ENCODE data around the gene NABP1.
"Not testable (repeated sequence)": the region's sequence is repeated elsewhere in the genome, so short reads cannot be mapped to it uniquely, and the experiment has no call there.

The NABP1 gene

GRCh38 chr2:191637182-191638078, 40.5 kb upstream of the NABP1 start:
- H3K27me3 ChIP-seq (ENCODE audit: control insufficient read depth in 2 of 2, insufficient read depth in 2 of 2, low read length in 2 of 2), result no peaks in the 10 kb centered on the region
- H3K9me3 ChIP-seq (ENCODE audit: control insufficient read depth in 2 of 2, low read length in 2 of 2), result no peaks in the 10 kb centered on the region
- H3K27ac ChIP-seq (ENCODE audit: low read depth in 2 of 2, low read length in 2 of 2), result peak overlapping the region; percentile 45 to 49
- H3K9ac ChIP-seq (ENCODE audit: low read depth in 1 of 2, low read length in 2 of 2), result no peak overlapping the region
- peaks cover 18% of the 10 kb centered on the region in 2 donors for H3K4me1 ChIP-seq (ENCODE audit: control insufficient read depth in 2 of 2, insufficient read depth in 2 of 2, low read length in 2 of 2)
- no peaks in the 10 kb centered on the region for H3K36me3 ChIP-seq (ENCODE audit: control insufficient read depth in 2 of 2, insufficient read depth in 2 of 2, low read length in 2 of 2)
- H3K4me3 ChIP-seq (ENCODE audit: low read length in 2 of 2), result peak overlapping the region in 1 of 2 donors; percentile 35

- Histone ChIP-seq H3K27ac (ENCODE audit: low read depth in 2 of 2, low read length in 2 of 2) (peak overlapping the region; percentile 45 to 49), H3K4me1 (ENCODE audit: control insufficient read depth in 2 of 2, insufficient read depth in 2 of 2, low read length in 2 of 2) (peaks cover 18% of the 10 kb centered on the region in 2 donors), H3K27me3 (ENCODE audit: control insufficient read depth in 2 of 2, insufficient read depth in 2 of 2, low read length in 2 of 2) (no peaks in the 10 kb centered on the region), H3K36me3 (ENCODE audit: control insufficient read depth in 2 of 2, insufficient read depth in 2 of 2, low read length in 2 of 2) (no peaks in the 10 kb centered on the region), H3K4me3 (ENCODE audit: low read length in 2 of 2) (peak overlapping the region in 1 of 2 donors; percentile 32), H3K9ac (ENCODE audit: low read depth in 1 of 2, low read length in 2 of 2) (peak overlapping the region in 1 of 2 donors; percentile 3), H3K9me3 (ENCODE audit: control insufficient read depth in 2 of 2, low read length in 2 of 2) (no peaks in the 10 kb centered on the region)
Observed at GRCh38 chr2:191638079-191638801, 39.7 kb upstream of the NABP1 start.

GRCh38 chr2:191638802-191639172, 39.1 kb upstream of the NABP1 start:
- Histone ChIP-seq H3K4me3 (ENCODE audit: low read length in 2 of 2) (peak overlapping the region in 1 of 2 donors; percentile 32), H3K27ac (ENCODE audit: low read depth in 2 of 2, low read length in 2 of 2) (peak overlapping the region; percentile 45 to 49), H3K9ac (ENCODE audit: low read depth in 1 of 2, low read length in 2 of 2) (no peak overlapping the region), H3K27me3 (ENCODE audit: control insufficient read depth in 2 of 2, insufficient read depth in 2 of 2, low read length in 2 of 2) (no peaks in the 10 kb centered on the region), H3K9me3 (ENCODE audit: control insufficient read depth in 2 of 2, low read length in 2 of 2) (no peaks in the 10 kb centered on the region), H3K36me3 (ENCODE audit: control insufficient read depth in 2 of 2, insufficient read depth in 2 of 2, low read length in 2 of 2) (no peaks in the 10 kb centered on the region), H3K4me1 (ENCODE audit: control insufficient read depth in 2 of 2, insufficient read depth in 2 of 2, low read length in 2 of 2) (peaks cover 20 to 22% of the 10 kb centered on the region in 2 donors)

GRCh38 chr2:191641609-191642008, 36.3 kb upstream of the NABP1 start:
- Histone ChIP-seq H3K27ac (ENCODE audit: low read depth in 2 of 2, low read length in 2 of 2) (no peak overlapping the region), H3K27me3 (ENCODE audit: control insufficient read depth in 2 of 2, insufficient read depth in 2 of 2, low read length in 2 of 2) (no peaks in the 10 kb centered on the region), H3K36me3 (ENCODE audit: control insufficient read depth in 2 of 2, insufficient read depth in 2 of 2, low read length in 2 of 2) (no peaks in the 10 kb centered on the region), H3K9ac (ENCODE audit: low read depth in 1 of 2, low read length in 2 of 2) (no peak overlapping the region), H3K9me3 (ENCODE audit: control insufficient read depth in 2 of 2, low read length in 2 of 2) (no peaks in the 10 kb centered on the region), H3K4me1 (ENCODE audit: control insufficient read depth in 2 of 2, insufficient read depth in 2 of 2, low read length in 2 of 2) (peaks cover 24 to 27% of the 10 kb centered on the region in 2 donors), H3K4me3 (ENCODE audit: low read length in 2 of 2) (no peak overlapping the region)

GRCh38 chr2:191642541-191642940, 35.4 kb upstream of the NABP1 start:
- H3K4me3 ChIP-seq (ENCODE audit: low read length in 2 of 2), result no peak overlapping the region
- peaks cover 18 to 20% of the 10 kb centered on the region in 2 donors for H3K4me1 ChIP-seq (ENCODE audit: control insufficient read depth in 2 of 2, insufficient read depth in 2 of 2, low read length in 2 of 2)
- no peaks in the 10 kb centered on the region for H3K27me3 ChIP-seq (ENCODE audit: control insufficient read depth in 2 of 2, insufficient read depth in 2 of 2, low read length in 2 of 2)
- no peak overlapping the region for H3K27ac ChIP-seq (ENCODE audit: low read depth in 2 of 2, low read length in 2 of 2)
- no peak overlapping the region for H3K9ac ChIP-seq (ENCODE audit: low read depth in 1 of 2, low read length in 2 of 2)
- no peaks in the 10 kb centered on the region for H3K36me3 ChIP-seq (ENCODE audit: control insufficient read depth in 2 of 2, insufficient read depth in 2 of 2, low read length in 2 of 2)
- no peaks in the 10 kb centered on the region for H3K9me3 ChIP-seq (ENCODE audit: control insufficient read depth in 2 of 2, low read length in 2 of 2)

- Histone ChIP-seq H3K4me1 (ENCODE audit: control insufficient read depth in 2 of 2, insufficient read depth in 2 of 2, low read length in 2 of 2) (peaks cover 12 to 13% of the 10 kb centered on the region in 2 donors), H3K36me3 (ENCODE audit: control insufficient read depth in 2 of 2, insufficient read depth in 2 of 2, low read length in 2 of 2) (no peaks in the 10 kb centered on the region), H3K4me3 (ENCODE audit: low read length in 2 of 2) (peak overlapping the region in 1 of 2 donors; percentile 9), H3K27ac (ENCODE audit: low read depth in 2 of 2, low read length in 2 of 2) (peak overlapping the region; percentile 17 to 56), H3K9me3 (ENCODE audit: control insufficient read depth in 2 of 2, low read length in 2 of 2) (no peaks in the 10 kb centered on the region), H3K27me3 (ENCODE audit: control insufficient read depth in 2 of 2, insufficient read depth in 2 of 2, low read length in 2 of 2) (no peaks in the 10 kb centered on the region), H3K9ac (ENCODE audit: low read depth in 1 of 2, low read length in 2 of 2) (no peak overlapping the region)
Observed at GRCh38 chr2:191643429-191643828, 34.5 kb upstream of the NABP1 start.

- H3K27ac ChIP-seq (ENCODE audit: low read depth in 2 of 2, low read length in 2 of 2); H3K9me3 ChIP-seq (ENCODE audit: control insufficient read depth in 2 of 2, low read length in 2 of 2): not testable (repeated sequence)
Observed at GRCh38 chr2:191644613-191645012, 33.3 kb upstream of the NABP1 start.

GRCh38 chr2:191645032-191645431, 32.9 kb upstream of the NABP1 start:
- Histone ChIP-seq H3K4me3 (ENCODE audit: low read length in 2 of 2) (no peak overlapping the region), H3K36me3 (ENCODE audit: control insufficient read depth in 2 of 2, insufficient read depth in 2 of 2, low read length in 2 of 2) (no peaks in the 10 kb centered on the region), H3K9ac (ENCODE audit: low read depth in 1 of 2, low read length in 2 of 2) (no peak overlapping the region), H3K27ac (ENCODE audit: low read depth in 2 of 2, low read length in 2 of 2) (no peak overlapping the region), H3K4me1 (ENCODE audit: control insufficient read depth in 2 of 2, insufficient read depth in 2 of 2, low read length in 2 of 2) (peaks cover 6 to 9% of the 10 kb centered on the region in 2 donors), H3K27me3 (ENCODE audit: control insufficient read depth in 2 of 2, insufficient read depth in 2 of 2, low read length in 2 of 2) (no peaks in the 10 kb centered on the region), H3K9me3 (ENCODE audit: control insufficient read depth in 2 of 2, low read length in 2 of 2) (no peaks in the 10 kb centered on the region)

More at GRCh38 chr2:191644613-191645012, 33.3 kb upstream of the NABP1 start:
- not testable (repeated sequence) for H3K4me3 ChIP-seq (ENCODE audit: low read length in 2 of 2); H3K4me1 ChIP-seq (ENCODE audit: control insufficient read depth in 2 of 2, insufficient read depth in 2 of 2, low read length in 2 of 2); H3K36me3 ChIP-seq (ENCODE audit: control insufficient read depth in 2 of 2, insufficient read depth in 2 of 2, low read length in 2 of 2); H3K9ac ChIP-seq (ENCODE audit: low read depth in 1 of 2, low read length in 2 of 2); H3K27me3 ChIP-seq (ENCODE audit: control insufficient read depth in 2 of 2, insufficient read depth in 2 of 2, low read length in 2 of 2)

GRCh38 chr2:191645434-191646162, 32.3 kb upstream of the NABP1 start:
- H3K9ac ChIP-seq (ENCODE audit: low read depth in 1 of 2, low read length in 2 of 2), result no peak overlapping the region
- H3K9me3 ChIP-seq (ENCODE audit: control insufficient read depth in 2 of 2, low read length in 2 of 2), result no peaks in the 10 kb centered on the region
- H3K4me3 ChIP-seq (ENCODE audit: low read length in 2 of 2), result no peak overlapping the region
- peaks cover 6 to 9% of the 10 kb centered on the region in 2 donors for H3K4me1 ChIP-seq (ENCODE audit: control insufficient read depth in 2 of 2, insufficient read depth in 2 of 2, low read length in 2 of 2)
- no peaks in the 10 kb centered on the region for H3K27me3 ChIP-seq (ENCODE audit: control insufficient read depth in 2 of 2, insufficient read depth in 2 of 2, low read length in 2 of 2)
- no peaks in the 10 kb centered on the region for H3K36me3 ChIP-seq (ENCODE audit: control insufficient read depth in 2 of 2, insufficient read depth in 2 of 2, low read length in 2 of 2)
- no peak overlapping the region for H3K27ac ChIP-seq (ENCODE audit: low read depth in 2 of 2, low read length in 2 of 2)
